ENCODE results near the gene BLTP3B. TPM values are rescaled to one million over a fixed set of nuclear protein-coding genes. Genes with fewer than 3 reads are reported as not detected.

The BLTP3B gene
- total RNA-seq, 1 donor from 2014 or later, result 11.0 TPM

- no peak overlapping the region for H3K4me3 ChIP-seq (ENCODE audit: low read depth, low read length)
- TF ChIP-seq, protein P1, sequence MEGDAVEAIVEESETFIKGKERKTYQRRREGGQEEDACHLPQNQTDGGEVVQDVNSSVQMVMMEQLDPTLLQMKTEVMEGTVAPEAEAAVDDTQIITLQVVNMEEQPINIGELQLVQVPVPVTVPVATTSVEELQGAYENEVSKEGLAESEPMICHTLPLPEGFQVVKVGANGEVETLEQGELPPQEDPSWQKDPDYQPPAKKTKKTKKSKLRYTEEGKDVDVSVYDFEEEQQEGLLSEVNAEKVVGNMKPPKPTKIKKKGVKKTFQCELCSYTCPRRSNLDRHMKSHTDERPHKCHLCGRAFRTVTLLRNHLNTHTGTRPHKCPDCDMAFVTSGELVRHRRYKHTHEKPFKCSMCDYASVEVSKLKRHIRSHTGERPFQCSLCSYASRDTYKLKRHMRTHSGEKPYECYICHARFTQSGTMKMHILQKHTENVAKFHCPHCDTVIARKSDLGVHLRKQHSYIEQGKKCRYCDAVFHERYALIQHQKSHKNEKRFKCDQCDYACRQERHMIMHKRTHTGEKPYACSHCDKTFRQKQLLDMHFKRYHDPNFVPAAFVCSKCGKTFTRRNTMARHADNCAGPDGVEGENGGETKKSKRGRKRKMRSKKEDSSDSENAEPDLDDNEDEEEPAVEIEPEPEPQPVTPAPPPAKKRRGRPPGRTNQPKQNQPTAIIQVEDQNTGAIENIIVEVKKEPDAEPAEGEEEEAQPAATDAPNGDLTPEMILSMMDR (IDR thresholded peaks at IDR 0.05; ENCODE audit: insufficient read depth, low read length, poor library complexity, severe bottlenecking), result no peak
- no peaks in the 10 kb centered on the region for H3K27me3 ChIP-seq (ENCODE audit: control insufficient read depth, insufficient read depth, low read length)
- H3K36me3 ChIP-seq (ENCODE audit: control insufficient read depth, insufficient read depth, low read length), result no peaks in the 10 kb centered on the region
- DNase-seq (ENCODE audit: low read depth), result no peak
Observed at GRCh38 chr12:100165356-100165755, 22.7 kb upstream of the BLTP3B start.

DNA sequence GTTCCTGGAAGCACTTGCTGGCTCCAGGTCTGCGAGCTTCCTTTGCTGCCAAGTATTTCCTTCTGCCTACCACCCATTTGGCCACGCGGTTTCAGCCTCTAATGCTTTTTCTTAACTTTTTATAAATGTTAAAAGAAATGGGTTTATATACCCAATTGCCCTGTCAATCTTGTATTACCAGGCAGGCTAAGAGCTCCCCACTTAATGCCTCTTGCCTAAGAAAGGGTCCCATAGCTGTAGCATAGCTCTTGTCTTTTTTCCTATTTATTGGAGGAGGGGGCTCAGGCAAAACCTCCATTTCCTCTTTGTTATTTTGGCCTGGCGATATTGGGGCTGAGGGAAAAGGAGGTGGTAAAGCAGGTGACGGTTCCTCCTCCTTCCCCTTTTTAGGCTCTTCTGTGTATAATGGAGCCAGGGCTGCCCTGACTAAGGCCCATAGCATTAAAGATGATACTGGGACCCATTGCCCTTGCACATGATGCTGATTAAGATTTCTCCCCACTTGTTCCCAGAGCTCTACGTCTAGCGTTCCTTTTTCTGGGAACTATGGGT is 21.6 kb upstream of the BLTP3B start:
- no peak overlapping the region for H3K4me3 ChIP-seq (ENCODE audit: low read depth, low read length)
- TF ChIP-seq, protein P1 (IDR thresholded peaks at IDR 0.05; ENCODE audit: insufficient read depth, low read length, poor library complexity, severe bottlenecking), result no peak
- no peak for DNase-seq (ENCODE audit: low read depth)
- H3K27me3 ChIP-seq (ENCODE audit: control insufficient read depth, insufficient read depth, low read length), result no peaks in the 10 kb centered on the region
- no peaks in the 10 kb centered on the region for H3K36me3 ChIP-seq (ENCODE audit: control insufficient read depth, insufficient read depth, low read length)

- TF ChIP-seq, protein P1 (IDR thresholded peaks at IDR 0.05; ENCODE audit: insufficient read depth, low read length, poor library complexity, severe bottlenecking), result peak; percentile 13
- Histone ChIP-seq H3K36me3 (ENCODE audit: control insufficient read depth, insufficient read depth, low read length) (no peaks in the 10 kb centered on the region), H3K27me3 (ENCODE audit: control insufficient read depth, insufficient read depth, low read length) (no peaks in the 10 kb centered on the region), H3K4me3 (ENCODE audit: low read depth, low read length) (peak overlapping the region; percentile 1)
- DNase-seq (ENCODE audit: low read depth), result no peak
Observed at GRCh38 chr12:100163416-100164152, 20.9 kb upstream of the BLTP3B start.

GRCh38 chr12:100159391-100160104 is 16.9 kb upstream of the BLTP3B start:
- Histone ChIP-seq H3K27me3 (ENCODE audit: control insufficient read depth, insufficient read depth, low read length) (no peaks in the 10 kb centered on the region), H3K4me3 (ENCODE audit: low read depth, low read length) (no peak overlapping the region), H3K36me3 (ENCODE audit: control insufficient read depth, insufficient read depth, low read length) (no peaks in the 10 kb centered on the region)
- TF ChIP-seq, protein P1 (IDR thresholded peaks at IDR 0.05; ENCODE audit: insufficient read depth, low read length, poor library complexity, severe bottlenecking), result no peak
- no peak for DNase-seq (ENCODE audit: low read depth)

GRCh38 chr12:100158535-100158934 is 15.9 kb upstream of the BLTP3B start:
- no peak overlapping the region for H3K4me3 ChIP-seq (ENCODE audit: low read depth, low read length)
- no peaks in the 10 kb centered on the region for H3K36me3 ChIP-seq (ENCODE audit: control insufficient read depth, insufficient read depth, low read length)
- H3K27me3 ChIP-seq (ENCODE audit: control insufficient read depth, insufficient read depth, low read length), result no peaks in the 10 kb centered on the region
- DNase-seq (ENCODE audit: low read depth), result no peak
- TF ChIP-seq, protein P1 (IDR thresholded peaks at IDR 0.05; ENCODE audit: insufficient read depth, low read length, poor library complexity, severe bottlenecking), result no peak

Data from kidney epithelial cell (primary cell).